GM19043 (cell line): ENCODE data around the gene GPR108.

Source experiments
- ATAC-seq: cut with Tn5 transposase; IDR thresholded peaks from one replicate; pipeline ENCODE4 v1.9.1; 2021; ENCODE audit warnings: low read depth; ENCODE audit not compliant: unreplicated experiment

GPR108 gene

GRCh38 chr19:6738787-6739389 lies 1.5 kb upstream of the GPR108 start:
- ATAC-seq: no peak

- no peak for ATAC-seq
Observed at GRCh38 chr19:6737873-6738786, 750 bp upstream of the GPR108 start.

- no peak for ATAC-seq
Observed at GRCh38 chr19:6736917-6737283, 480 bp downstream of the GPR108 start.

GRCh38 chr19:6736169-6736916 lies 1.0 kb downstream of the GPR108 start:
- no peak for ATAC-seq

- no peak for ATAC-seq
Observed at GRCh38 chr19:6735181-6735911, 2.0 kb downstream of the GPR108 start.

GRCh38 chr19:6734096-6734696 lies 3.2 kb downstream of the GPR108 start:
- ATAC-seq: no peak

- no peak for ATAC-seq
Observed at GRCh38 chr19:6733338-6734095, 3.9 kb downstream of the GPR108 start.

GRCh38 chr19:6732803-6733337 lies 4.5 kb downstream of the GPR108 start:
- no peak for ATAC-seq

GRCh38 chr19:6731822-6732221 lies 5.6 kb downstream of the GPR108 start:
- ATAC-seq: no peak

- ATAC-seq: no peak
Observed at GRCh38 chr19:6730941-6731670, 6.3 kb downstream of the GPR108 start.

- ATAC-seq: no peak
Observed at GRCh38 chr19:6730153-6730804, 7.1 kb downstream of the GPR108 start.

GRCh38 chr19:6729573-6730152 lies 7.7 kb downstream of the GPR108 start:
- ATAC-seq: no peak

- no peak for ATAC-seq
Observed at GRCh38 chr19:6728346-6728745, 9.0 kb downstream of the GPR108 start.

GRCh38 chr19:6725513-6726231 lies 11.7 kb downstream of the GPR108 start:
- ATAC-seq: no peak

- ATAC-seq: no peak
Observed at GRCh38 chr19:6724631-6725492, 12.5 kb downstream of the GPR108 start.

- ATAC-seq: no peak
Observed at GRCh38 chr19:6723738-6724137, 13.6 kb downstream of the GPR108 start.
